Measurements from ENCODE around the gene PLCXD3.

DNA sequence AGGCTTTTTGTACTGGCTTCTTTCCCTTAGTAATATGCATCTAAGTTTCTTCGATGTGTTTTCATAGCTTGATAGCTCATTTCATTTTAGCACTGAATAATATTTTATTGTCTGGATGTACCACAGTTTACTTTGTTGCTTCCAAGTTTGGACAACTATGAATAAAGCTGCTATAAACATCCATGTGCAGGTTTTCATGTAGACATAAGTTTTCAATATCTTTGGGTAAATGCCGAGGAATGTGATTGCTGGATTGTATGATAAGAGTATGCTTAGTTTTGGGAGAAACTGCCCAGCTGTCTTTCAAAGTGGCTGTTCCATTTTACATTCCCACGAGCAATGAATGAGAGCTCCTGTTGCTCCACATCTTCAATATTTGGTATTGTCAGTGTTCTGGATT, 84.7 kb downstream of the PLCXD3 start:
- TF ChIP-seq, protein P1, sequence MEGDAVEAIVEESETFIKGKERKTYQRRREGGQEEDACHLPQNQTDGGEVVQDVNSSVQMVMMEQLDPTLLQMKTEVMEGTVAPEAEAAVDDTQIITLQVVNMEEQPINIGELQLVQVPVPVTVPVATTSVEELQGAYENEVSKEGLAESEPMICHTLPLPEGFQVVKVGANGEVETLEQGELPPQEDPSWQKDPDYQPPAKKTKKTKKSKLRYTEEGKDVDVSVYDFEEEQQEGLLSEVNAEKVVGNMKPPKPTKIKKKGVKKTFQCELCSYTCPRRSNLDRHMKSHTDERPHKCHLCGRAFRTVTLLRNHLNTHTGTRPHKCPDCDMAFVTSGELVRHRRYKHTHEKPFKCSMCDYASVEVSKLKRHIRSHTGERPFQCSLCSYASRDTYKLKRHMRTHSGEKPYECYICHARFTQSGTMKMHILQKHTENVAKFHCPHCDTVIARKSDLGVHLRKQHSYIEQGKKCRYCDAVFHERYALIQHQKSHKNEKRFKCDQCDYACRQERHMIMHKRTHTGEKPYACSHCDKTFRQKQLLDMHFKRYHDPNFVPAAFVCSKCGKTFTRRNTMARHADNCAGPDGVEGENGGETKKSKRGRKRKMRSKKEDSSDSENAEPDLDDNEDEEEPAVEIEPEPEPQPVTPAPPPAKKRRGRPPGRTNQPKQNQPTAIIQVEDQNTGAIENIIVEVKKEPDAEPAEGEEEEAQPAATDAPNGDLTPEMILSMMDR (IDR thresholded peaks at IDR 0.05; ENCODE audit: insufficient read depth, low read length), result no peak
- TF ChIP-seq, protein P2, sequence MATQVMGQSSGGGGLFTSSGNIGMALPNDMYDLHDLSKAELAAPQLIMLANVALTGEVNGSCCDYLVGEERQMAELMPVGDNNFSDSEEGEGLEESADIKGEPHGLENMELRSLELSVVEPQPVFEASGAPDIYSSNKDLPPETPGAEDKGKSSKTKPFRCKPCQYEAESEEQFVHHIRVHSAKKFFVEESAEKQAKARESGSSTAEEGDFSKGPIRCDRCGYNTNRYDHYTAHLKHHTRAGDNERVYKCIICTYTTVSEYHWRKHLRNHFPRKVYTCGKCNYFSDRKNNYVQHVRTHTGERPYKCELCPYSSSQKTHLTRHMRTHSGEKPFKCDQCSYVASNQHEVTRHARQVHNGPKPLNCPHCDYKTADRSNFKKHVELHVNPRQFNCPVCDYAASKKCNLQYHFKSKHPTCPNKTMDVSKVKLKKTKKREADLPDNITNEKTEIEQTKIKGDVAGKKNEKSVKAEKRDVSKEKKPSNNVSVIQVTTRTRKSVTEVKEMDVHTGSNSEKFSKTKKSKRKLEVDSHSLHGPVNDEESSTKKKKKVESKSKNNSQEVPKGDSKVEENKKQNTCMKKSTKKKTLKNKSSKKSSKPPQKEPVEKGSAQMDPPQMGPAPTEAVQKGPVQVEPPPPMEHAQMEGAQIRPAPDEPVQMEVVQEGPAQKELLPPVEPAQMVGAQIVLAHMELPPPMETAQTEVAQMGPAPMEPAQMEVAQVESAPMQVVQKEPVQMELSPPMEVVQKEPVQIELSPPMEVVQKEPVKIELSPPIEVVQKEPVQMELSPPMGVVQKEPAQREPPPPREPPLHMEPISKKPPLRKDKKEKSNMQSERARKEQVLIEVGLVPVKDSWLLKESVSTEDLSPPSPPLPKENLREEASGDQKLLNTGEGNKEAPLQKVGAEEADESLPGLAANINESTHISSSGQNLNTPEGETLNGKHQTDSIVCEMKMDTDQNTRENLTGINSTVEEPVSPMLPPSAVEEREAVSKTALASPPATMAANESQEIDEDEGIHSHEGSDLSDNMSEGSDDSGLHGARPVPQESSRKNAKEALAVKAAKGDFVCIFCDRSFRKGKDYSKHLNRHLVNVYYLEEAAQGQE (IDR thresholded peaks at IDR 0.05; ENCODE audit: insufficient replicate concordance, low read depth), result no peak

Data from HL-60 (cell line).